ENCODE results near the gene FAM222A.

- TF ChIP-seq CTCF (IDR thresholded peaks at IDR 0.05), result no peak
- TF ChIP-seq EZH2phosphoT487 (IDR thresholded peaks at IDR 0.05), result no peak
- TF ChIP-seq EZH2 (IDR thresholded peaks at IDR 0.05), result no peak
These were observed 90.1 kb downstream of the FAM222A start for GRCh38 chr12:109803678-109804077.
